Ramos (cell line): ENCODE data around the gene STAG2.
"Not testable (repeated sequence)": the region's sequence is repeated elsewhere in the genome, so short reads cannot be mapped to it uniquely, and the experiment has no call there.

Source experiments
- in situ Hi-C: fragments of 300-500 bp; cut with MboI; formaldehyde crosslinking; loops from one replicate; pipeline ENCODE4 v1.14.3; 2022; ENCODE audit warnings: low sequenced_read_pairs; ENCODE audit not compliant: unreplicated experiment

Gene STAG2

DNA sequence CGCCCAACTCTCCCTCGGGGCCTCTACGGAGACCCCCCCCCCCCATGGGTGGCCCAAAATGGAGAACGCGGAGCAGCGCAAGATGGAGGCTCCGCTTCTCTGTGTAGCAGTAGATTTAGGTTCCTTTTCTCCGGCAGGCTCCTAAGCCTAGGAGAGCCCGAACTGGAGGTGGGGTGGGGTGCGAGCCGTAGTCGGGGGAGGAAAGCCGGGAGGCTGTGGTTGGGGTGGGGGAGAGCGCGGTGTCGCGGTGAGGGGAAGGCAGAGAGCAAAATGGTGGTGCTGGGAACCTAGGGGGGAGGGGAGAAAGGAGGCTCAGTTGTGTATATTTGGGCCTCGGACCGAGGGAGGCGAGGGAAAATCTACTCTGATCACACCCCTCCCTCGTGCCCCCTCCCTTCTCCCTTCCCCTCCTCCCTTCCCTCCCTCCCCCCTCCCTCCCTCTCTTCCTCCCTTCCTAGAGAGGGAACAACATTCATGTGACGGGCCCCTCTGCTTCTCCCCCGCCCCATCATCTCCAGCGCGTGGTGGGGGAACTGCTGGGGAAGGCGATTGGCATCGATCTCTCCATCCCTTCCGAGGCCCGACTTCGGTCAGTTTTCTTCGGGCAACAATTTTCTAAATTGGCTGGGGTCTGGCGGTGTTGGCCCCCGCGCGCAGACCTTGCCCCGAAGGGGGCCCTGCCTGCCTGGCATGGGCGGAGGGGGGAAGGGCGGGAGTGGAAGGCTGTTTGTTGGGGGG is at the start of gene STAG2:
TSS of gene STAG2 (plus strand) at position 439 of the 738 bp plus-strand sequence. CDS start 60,922 bp downstream, outside the sequence.
- in situ Hi-C loops: loop anchor here (25.0 kb wide), 1 partner anchor 426 kb away; no protein-coding TSS in a partner anchor

DNA sequence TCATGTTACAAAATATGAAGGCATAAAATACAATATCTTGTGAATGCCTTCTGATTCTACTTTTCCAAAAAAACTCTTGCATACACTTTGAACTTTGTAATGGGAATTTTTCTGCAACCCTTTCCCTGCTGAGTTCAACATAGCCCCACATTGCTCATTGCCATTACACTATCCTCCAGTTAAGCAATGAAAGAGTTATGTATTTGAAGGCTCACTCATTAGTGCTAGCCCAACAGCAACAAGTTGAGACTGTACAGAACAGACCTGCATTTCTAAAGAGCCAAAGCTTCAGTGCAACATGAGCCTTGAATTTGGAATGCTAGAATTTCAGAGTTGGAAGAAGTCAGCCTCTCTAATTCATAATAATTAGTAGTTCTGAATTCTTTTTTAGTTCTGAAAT is 44.4 kb upstream of the STAG2 start:
- in situ Hi-C loops: no loop called here

DNA sequence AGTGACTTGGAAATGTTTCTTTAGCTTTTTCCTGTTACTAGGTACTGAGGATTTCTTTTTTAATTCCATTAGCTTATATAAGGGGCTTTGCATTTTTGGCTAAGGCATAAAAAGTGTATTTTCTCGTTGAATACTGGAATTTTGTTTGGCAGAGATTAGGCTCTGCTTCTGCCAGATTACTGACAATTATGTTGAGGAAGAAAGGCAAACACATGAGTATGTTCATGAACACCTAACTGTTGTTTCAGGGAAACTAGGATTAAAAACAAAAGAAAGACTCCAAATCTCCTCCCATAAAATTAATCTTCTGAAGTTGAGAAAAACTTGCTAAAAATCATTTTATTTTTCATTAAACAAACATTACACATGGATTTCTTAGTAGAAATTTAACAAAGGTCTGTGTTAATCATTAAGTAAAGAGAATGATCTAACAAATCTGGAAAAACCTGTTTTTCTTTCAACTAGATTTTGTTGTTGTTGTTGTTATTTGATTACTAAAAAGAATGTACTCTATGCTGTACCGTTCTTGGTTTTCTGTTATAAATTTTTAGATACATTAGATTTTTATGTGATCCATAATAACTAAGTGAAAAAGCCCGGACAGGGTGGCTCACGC is 43.3 kb upstream of the STAG2 start:
- in situ Hi-C loops: no loop called here

GRCh38 chrX:123920105-123920785 is 41.3 kb upstream of the STAG2 start:
- in situ Hi-C loops: no loop called here

DNA sequence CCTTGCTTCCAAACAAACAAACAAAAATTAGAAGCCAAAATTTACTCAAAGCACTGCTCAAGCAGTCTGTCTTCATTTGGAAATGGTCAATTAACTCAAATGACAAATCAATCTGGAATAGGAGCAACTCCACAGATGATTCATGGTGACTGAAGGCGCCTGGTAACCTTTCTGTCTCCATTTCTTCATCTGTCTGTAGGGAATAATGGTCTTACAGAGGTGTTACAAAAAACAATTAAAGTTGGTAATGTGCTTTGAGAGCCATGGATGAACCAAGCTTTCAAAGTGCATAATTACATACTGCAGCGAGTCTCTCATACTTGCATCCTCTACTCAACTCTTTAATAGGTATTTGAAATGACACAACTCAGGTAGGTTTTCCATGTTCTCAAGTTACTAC is 38.3 kb upstream of the STAG2 start:
- in situ Hi-C loops: no loop called here

DNA sequence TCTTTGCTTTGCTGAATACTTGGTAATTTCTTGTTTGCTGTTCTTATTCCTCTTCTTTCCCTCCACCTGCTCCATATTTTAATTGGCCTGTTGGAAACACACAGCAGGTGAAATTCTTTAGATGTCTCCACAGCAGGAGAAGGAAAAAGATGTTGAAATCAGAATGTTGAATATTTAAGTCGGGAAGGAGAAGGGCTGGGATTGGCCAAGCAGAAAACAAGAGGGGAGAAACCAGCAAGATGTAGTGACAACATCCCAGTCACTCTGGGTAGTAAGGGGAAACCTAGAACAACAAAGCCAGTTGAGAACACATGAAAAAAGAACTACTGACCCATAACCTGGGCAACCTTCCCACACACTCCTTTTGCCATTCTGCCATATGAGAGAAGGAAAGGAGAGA is 37.3 kb upstream of the STAG2 start:
- in situ Hi-C loops: no loop called here

DNA sequence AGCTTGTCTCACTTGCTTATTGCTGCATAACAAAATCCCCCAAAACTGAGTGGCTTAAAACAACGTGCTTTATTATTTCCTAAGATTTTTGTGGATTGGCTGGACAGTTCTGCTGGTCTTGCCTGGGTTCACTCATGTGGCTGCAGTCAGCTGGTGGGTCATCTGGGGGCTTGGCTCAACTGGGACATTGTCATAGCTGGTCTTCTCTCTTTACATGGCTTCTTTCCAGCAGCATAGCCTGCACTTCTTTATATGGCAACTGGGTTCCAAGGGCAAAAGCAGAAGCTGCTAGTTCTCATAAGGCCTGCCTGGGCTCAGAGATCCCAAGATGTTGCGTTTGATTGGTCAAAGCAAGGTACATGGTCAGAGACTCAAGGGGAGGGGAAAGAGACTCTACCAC is 33.7 kb upstream of the STAG2 start:
- in situ Hi-C loops: no loop called here

- in situ Hi-C loops: not testable (repeated sequence)
Observed at GRCh38 chrX:123932055-123932454, 29.5 kb upstream of the STAG2 start.

GRCh38 chrX:123943074-123943473 is 18.4 kb upstream of the STAG2 start:
- in situ Hi-C loops: no loop called here

DNA sequence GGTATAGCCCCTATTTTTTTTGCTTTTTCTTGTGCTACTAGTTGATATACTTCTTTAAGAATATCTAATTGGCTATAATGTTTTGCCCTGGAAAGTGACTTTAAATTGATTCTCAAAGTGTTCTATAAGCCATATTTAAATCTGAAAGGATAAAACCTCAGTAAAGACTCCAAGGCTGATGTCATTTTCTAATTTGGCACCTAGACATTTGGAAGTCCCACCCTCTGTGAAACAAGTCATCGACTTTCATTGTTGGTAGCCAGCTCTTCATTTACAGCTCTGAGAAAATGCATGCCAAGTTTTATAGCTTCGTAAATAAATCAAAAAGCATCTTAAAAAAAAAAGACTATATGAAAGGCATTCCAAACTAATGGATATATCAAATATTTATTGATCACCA is 18.0 kb upstream of the STAG2 start:
- in situ Hi-C loops: no loop called here

DNA sequence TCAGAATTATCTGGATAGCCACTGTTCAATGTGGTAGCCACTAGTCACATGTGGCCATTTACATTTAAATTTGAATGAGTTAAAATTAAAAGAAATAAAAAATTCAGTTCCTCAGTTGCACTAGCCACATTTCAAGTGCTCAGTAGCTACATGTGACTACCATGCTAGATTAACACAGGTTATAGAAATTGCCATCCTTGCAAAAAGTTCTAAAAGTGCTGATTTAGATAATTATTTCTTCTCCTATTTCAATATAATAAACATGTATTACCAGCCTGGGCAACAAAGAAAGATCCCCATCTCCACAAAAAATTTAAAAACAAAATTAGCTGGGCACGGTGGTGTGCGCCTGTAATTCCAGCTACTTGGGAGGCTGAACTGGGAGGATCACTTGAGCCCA is 11.7 kb upstream of the STAG2 start:
- in situ Hi-C loops: loop anchor here (25.0 kb wide), 1 partner anchor 437 kb away; no protein-coding TSS in a partner anchor

DNA sequence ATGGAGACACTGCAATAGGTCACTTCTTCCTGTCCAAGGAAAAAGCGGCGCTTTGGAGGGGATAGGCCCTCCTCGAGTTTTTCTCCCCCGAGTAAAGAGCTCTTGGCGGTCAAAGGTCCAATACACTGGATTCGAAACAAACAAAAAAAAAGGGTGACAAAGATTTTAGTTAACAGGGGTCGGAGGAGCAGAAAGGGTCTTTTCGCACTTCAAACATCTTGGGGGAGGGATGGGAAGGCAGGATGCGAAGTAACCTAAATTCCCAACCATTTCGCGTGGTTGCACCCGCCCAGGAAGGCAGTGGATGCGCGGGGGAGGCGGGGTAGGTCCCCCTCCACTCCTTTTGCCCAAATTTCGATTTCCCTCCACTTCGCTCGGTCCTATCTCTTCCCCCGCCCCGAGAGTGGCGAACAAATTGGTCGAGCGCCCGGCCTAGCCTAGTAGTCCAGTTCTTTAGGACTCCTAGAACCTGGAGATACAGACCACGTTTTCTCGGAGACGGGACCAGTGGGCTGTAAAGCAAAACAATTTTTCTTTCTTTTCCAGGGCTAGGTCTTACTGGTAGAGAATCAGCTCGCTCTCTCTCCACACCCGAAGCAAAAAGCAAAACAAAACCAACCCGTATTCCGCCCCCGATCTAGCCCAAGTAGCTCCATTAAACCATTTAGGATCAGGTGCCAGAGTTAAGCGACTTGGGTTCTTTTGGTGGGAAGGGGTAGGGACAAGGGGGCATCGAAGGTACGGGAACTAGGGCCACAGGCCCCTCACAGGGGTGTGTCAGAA is 2.0 kb upstream of the STAG2 start:
- in situ Hi-C loops: loop anchor here (25.0 kb wide), 1 partner anchor 428 kb away; no protein-coding TSS in a partner anchor

DNA sequence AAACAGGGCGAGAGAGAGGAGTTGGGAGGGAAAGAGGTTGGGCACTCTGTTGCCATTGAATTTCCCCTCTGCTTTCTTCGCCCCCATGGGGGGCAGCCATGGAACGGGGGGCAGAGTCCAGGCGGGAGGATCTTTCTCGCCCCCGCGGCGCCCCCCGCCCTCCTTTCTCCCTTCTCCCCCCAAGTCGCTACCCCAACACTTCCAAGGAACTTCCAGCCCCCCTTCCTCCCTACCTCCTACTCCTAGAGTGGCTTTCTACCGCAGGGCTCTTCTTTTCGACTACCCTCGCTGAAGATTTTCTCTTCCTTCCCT is 594 bp upstream of the STAG2 start:
- in situ Hi-C loops: loop anchor here (25.0 kb wide), 1 partner anchor 426 kb away; no protein-coding TSS in a partner anchor

DNA sequence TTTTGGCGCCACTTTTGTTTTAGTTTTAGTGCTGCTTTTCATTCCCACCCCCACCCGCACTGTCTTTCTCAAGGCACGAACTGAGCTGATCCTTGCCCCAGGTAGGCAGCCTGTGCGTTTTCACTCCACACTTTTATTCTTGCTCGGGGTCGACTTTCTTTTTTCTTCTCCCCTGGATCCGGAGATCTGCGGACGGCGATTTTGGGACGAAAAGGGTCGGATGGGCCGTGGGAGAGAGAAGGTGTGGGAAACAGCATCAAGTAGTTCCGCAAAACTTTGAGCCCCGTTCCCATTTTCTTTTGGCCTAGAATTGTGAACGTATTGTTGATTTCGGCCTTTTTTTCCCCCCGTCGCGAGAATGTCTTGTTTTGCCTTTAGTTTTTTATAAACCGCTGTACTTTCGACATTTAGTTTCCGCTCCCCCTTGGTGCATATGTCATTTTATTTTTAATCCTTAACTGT is 531 bp downstream of the STAG2 start:
- in situ Hi-C loops: loop anchor here (25.0 kb wide), 1 partner anchor 425 kb away; no protein-coding TSS in a partner anchor

- in situ Hi-C loops: loop anchor here (25.0 kb wide), 1 partner anchor 424 kb away; no protein-coding TSS in a partner anchor
Observed at GRCh38 chrX:123962794-123963373, 1.4 kb downstream of the STAG2 start.

- in situ Hi-C loops: loop anchor here (25.0 kb wide), 1 partner anchor 423 kb away; no protein-coding TSS in a partner anchor
Observed at GRCh38 chrX:123964156-123964834, 2.8 kb downstream of the STAG2 start.

DNA sequence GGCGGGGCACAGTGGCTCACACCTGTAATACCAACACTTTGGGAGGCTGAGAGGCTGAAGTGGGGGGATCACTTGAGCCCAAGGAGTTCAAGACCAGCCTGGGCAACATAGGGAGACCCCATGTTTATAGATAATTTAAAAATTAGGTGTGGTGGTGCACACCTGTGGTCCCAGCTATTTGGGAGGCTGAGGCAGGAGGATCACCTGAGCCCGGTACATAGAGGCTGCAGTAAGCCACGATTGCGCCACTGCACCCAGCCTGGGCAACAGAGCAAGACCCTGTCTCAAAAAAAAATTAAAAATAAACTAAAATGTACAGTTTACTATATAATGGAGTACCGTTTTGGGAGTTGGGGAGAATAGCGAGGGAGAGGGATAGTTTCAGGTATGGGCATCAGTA is 4.2 kb downstream of the STAG2 start:
- in situ Hi-C loops: loop anchor here (25.0 kb wide), 1 partner anchor 422 kb away; no protein-coding TSS in a partner anchor

DNA sequence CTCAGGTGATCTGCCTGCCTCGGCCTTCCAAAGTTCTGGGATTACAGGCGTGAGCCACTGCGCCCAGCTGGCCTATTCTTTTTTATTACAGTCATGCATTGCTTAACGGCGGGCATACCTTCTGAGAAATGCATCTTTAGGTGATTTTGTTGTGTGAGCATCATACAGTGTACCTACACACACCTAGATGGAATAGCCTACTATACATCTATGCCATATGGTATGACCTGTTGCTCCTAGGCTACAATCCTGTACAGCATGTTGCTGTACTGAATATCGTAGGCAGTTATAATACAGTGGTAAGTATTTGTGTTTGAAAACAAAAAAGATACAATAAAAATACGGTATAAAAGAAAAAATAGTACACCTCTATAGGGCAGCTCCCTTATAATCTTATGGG is 6.0 kb downstream of the STAG2 start:
- in situ Hi-C loops: loop anchor here (25.0 kb wide), 1 partner anchor 420 kb away; no protein-coding TSS in a partner anchor
